Embryonic facial prominence (tissue), 1 donor: ENCODE measurements around the gene MYRF.

Experiments used
- DNase-seq: peaks from one replicate; pipeline ENCODE4 v3.0.0-alpha.2; 2016; ENCODE audit errors: extremely low spot score

MYRF gene

DNA sequence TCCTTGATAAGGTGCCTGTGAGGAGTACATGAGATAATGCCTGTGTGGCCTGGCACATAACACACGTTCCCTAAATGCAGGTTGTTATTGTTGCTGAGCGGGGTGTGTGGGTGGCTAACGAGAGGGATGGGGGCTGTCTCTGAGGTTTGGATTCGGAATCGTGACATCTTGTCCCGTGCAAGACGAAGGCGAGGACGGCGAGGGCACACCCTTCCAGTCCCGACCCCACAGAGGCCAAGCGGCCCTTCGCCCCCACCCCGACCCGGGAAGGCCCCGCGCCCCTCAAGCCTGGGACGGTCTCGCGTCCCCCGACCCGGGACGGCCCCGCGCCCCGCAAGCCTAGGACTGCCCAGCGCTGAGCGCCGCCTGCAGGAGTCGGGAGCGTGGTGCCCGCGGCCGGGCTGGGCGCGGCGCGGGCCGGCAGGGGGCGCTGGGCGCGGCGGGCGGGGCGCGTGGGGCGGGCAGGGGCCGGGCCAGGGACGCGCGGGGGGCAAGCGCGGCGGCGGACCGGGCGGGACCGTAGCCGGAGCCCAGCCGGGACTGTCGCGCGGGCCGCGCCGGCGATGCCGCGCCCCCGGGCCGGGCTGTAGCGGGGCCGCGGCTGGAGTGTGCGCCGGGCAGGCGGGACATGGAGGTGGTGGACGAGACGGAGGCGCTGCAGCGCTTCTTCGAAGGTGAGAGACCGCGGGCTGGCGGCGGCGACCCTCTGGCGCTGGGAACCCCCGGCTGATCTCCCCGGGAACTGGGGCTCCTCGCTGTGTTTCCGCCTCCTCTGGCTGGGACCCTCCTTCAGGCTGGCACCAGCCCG is at the start of gene MYRF:
MYRF (plus strand) TSS at position 520 of the 808 bp plus-strand sequence; CDS start at position 629, 109 bp downstream.
- no peak for DNase-seq

- no peak for DNase-seq
Measured at GRCh38 chr11:61702701-61703312, 49.6 kb upstream of the MYRF start.

GRCh38 chr11:61704838-61705237 is 47.6 kb upstream of the MYRF start:
- no peak for DNase-seq

- DNase-seq: no peak
Measured at GRCh38 chr11:61706452-61707400, 45.7 kb upstream of the MYRF start.

GRCh38 chr11:61707574-61707973 is 44.9 kb upstream of the MYRF start:
- no peak for DNase-seq

DNA sequence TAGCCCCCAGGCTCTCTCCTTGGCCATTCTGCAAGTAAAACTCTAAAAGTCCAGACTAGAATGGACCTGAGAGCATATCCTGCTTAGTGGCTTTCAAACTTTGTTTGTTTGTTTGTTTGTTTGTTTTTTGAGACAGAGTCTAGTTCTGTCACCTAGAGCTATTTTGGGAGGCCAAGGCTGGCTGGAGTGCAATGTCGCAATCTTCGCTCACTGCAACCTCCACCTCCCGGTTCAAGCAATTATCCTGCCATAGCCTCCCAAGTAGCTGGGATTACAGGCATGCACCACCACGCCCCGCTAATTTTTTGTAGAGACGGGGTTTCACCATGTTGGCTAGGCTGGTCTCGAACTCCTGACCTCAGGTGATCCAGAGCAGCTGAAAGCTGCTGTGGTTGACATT is 43.3 kb upstream of the MYRF start:
- no peak for DNase-seq

GRCh38 chr11:61709572-61709971 is 42.9 kb upstream of the MYRF start:
- DNase-seq: no peak

DNA sequence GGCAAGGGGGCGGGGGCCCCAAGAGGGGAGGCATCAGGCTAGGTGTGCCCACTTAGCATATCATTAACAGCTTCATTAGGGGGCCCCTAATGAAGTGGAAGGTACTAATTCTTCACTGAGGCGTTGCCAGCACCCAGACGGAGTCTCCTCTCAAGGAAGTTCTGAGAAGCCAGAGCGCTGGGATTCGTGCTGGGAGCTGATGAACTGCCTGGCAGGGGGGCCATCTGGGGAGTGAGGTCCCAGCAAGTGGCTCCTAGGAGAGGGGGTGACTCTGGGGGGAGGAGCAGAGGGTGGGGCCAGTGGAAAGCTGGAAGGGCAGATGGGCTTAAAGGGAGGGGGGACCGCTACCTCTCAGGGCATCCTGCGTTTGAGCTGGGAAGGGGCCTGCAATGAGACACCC is 42.4 kb upstream of the MYRF start:
- DNase-seq: no peak

DNA sequence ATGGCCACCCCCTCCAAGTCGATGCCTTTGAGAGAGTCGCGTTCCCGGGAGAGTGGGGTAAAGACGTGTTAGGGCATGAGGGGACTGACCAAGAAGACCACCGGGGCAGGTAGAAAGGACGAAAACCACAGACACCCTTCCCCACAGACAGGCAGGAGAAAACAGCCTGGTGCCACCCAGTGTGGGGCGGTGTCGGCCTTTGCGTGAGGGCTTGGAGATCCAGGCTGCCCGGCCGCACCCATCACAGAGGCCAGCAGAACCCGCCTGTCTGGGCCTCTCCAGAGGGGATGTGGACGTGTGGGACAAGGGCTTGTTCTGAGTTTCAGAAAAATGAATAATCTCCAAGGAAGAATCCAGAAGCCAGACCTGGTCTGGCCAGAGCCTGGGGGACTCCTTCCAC is 41.4 kb upstream of the MYRF start:
- DNase-seq: no peak

- DNase-seq: no peak
Measured at GRCh38 chr11:61711498-61711897, 40.9 kb upstream of the MYRF start.

GRCh38 chr11:61712314-61712713 is 40.1 kb upstream of the MYRF start:
- DNase-seq: no peak

- no peak for DNase-seq
Measured at GRCh38 chr11:61712846-61713245, 39.6 kb upstream of the MYRF start.

- no peak for DNase-seq
Measured at GRCh38 chr11:61713464-61713863, 39.0 kb upstream of the MYRF start.

GRCh38 chr11:61713906-61714305 is 38.5 kb upstream of the MYRF start:
- no peak for DNase-seq

DNA sequence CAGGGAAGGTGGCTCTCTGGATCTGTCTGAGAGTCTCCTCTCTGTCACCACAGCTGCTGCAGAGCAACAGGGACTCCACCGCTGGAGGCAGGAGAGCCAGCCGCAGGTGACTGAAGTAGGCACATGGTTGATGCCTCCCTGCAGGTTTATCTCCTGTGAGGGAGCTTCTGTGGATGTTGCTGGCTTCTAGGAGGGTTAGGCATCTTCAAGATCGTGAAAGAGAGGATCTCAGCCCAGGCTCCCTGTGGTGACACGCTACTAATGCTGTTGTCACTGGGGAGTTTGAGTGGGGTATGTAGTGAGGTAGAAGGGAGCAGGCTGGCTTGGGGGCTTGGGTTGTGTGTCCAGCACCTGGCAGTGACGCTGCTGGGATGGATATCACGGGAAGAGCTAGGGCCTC is 38.1 kb upstream of the MYRF start:
- DNase-seq: no peak

- no peak for DNase-seq
Measured at GRCh38 chr11:61714916-61715315, 37.5 kb upstream of the MYRF start.

- DNase-seq: no peak
Measured at GRCh38 chr11:61715867-61716266, 36.6 kb upstream of the MYRF start.

- no peak for DNase-seq
Measured at GRCh38 chr11:61716478-61717285, 35.8 kb upstream of the MYRF start.

DNA sequence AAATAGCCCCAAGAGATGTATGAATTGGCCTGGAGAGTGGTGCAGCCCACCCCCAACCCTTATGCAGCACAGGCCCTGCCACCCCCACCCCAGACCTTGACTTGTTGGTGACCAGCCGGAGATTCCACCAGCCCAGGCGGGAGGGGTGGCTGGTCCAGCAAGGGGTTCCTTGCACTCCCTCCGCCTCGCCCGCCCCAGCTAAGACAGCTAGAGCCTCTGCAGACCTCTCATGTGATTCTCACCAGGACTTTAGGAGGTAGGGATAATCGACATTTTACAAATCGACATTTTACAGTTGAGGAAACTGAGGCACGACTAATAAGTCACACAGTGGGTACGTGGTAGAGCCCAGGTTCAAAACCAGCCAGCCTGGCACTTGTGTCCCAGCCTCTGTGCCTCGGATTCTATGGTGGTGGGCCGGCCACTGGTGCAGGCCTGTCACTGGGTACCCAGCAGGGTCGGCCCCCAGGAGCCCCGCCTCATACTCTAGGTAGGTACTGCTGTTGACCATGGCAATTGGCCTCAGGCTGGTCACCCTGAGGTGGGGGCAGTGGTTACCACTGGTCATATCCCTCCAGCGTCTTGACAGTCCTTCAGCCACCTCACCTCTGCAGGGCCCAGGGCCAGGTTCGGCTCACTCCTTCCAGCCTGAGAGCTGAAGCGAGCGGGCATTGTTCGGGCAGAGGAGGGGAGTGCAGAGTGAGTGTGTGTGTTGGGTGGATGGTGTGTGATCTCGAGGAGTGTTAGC is 35.0 kb upstream of the MYRF start:
- DNase-seq: no peak

GRCh38 chr11:61718046-61718531 is 34.3 kb upstream of the MYRF start:
- DNase-seq: no peak
